T47D (cell line): ENCODE measurements around the gene SLC1A1.
"Not testable (repeated sequence)": the region's sequence is repeated elsewhere in the genome, so short reads cannot be mapped to it uniquely, and the experiment has no call there.

Experiments used
- DNase-seq, 2 experiments: peaks; one replicate each; pipeline versions ENCODE4 v3.0.0 to v3.0.0-alpha.2; 2011 to 2012; ENCODE audit warnings: low read depth in 1 of 2, low spot score in 1 of 2
- JUND ChIP-seq: IDR thresholded peaks from 2 replicates; pipeline ENCODE4 v1.6.1; 2012; ENCODE audit warnings: low read depth
- in situ Hi-C: cut with HindIII; loops from 2 replicates; pipeline ENCODE4 v1.10.0; 2016; ENCODE audit warnings: low sequenced_read_pairs, low pct_unique_long_range_greater_than_20kb

Gene SLC1A1

GRCh38 chr9:4596165-4596922 lies 106.1 kb downstream of the SLC1A1 start:
- no peak for DNase-seq
- in situ Hi-C loops = no loop called here
- TF ChIP-seq JUND = no peak

GRCh38 chr9:4600368-4600767 lies 110.1 kb downstream of the SLC1A1 start:
- no peak for DNase-seq
- no peak for TF ChIP-seq JUND
- in situ Hi-C loops = no loop called here

- in situ Hi-C loops = no loop called here
- no peak for DNase-seq
- TF ChIP-seq JUND = no peak
Measured at GRCh38 chr9:4603830-4604229, 113.6 kb downstream of the SLC1A1 start.

GRCh38 chr9:4604678-4605095 lies 114.4 kb downstream of the SLC1A1 start:
- DNase-seq = peak; percentile 73 to 84
- TF ChIP-seq JUND = no peak
- in situ Hi-C loops = no loop called here

DNA sequence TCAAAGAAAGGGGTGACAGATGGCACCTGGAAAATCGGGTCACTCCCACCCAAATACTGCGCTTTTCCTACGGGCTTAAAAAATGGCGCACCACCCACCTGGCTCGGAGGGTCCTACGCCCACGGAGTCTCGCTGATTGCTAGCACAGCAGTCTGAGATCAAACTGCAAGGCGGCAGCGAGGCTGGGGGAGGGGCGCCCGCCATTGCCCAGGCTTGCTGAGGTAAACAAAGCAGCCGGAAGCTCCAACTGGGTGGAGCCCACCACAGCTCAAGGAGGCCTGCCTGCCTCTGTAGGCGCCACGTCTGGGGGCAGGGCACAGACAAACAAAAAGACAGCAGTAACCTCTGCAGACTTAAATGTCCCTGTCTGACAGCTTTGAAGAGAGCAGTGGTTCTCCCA lies 115.8 kb downstream of the SLC1A1 start:
- in situ Hi-C loops, DNase-seq: not testable (repeated sequence)

GRCh38 chr9:4614627-4615026 lies 124.4 kb downstream of the SLC1A1 start:
- in situ Hi-C loops = no loop called here

GRCh38 chr9:4615251-4615650 lies 125.0 kb downstream of the SLC1A1 start:
- no peak for DNase-seq
- in situ Hi-C loops = no loop called here
- TF ChIP-seq JUND = no peak

More at GRCh38 chr9:4614627-4615026, 124.4 kb downstream of the SLC1A1 start:
- DNase-seq = no peak
- TF ChIP-seq JUND = no peak

DNA sequence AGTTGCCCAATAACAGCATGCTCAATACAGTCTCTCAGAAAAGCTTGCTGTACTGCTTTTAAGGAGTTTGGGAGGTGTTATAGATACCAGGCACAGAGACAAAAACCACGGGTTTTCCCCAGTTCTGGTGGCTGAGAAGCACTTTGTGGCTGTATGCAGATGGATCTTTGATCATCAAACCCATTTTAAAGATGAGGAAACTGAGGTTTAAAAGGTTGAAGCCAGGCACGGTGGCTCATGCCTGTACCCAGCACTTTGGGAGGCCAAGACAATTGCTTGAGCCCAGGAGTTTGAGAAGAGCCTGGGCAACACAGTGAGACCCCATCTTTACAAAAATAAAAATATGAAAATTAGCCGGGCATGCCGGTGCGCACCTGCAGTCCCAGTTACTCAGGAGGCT lies 125.5 kb downstream of the SLC1A1 start:
- in situ Hi-C loops = no loop called here
- no peak for TF ChIP-seq JUND
- no peak for DNase-seq

DNA sequence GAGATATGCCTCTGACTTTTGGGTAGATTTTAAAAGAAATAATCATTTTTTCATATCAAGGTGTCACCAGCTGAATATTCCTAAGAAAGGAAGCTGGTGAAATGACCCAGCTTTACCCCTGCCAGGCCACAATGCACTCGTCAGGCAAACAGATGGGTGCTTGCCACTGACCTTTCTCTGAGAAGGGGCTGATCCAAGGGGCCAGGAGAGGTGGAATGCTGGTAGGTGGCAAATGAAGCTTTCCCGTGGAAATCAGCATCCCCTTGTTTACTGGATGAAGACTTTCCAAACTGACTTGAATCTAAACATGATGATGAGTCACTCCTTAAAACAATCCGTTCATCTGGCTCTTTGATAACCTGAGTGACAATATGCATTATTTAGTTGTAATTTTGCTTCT lies 127.5 kb downstream of the SLC1A1 start:
- TF ChIP-seq JUND = no peak
- in situ Hi-C loops = no loop called here
- no peak for DNase-seq

GRCh38 chr9:4618700-4619099 lies 128.4 kb downstream of the SLC1A1 start:
- no peak for DNase-seq
- in situ Hi-C loops = no loop called here
- no peak for TF ChIP-seq JUND

DNA sequence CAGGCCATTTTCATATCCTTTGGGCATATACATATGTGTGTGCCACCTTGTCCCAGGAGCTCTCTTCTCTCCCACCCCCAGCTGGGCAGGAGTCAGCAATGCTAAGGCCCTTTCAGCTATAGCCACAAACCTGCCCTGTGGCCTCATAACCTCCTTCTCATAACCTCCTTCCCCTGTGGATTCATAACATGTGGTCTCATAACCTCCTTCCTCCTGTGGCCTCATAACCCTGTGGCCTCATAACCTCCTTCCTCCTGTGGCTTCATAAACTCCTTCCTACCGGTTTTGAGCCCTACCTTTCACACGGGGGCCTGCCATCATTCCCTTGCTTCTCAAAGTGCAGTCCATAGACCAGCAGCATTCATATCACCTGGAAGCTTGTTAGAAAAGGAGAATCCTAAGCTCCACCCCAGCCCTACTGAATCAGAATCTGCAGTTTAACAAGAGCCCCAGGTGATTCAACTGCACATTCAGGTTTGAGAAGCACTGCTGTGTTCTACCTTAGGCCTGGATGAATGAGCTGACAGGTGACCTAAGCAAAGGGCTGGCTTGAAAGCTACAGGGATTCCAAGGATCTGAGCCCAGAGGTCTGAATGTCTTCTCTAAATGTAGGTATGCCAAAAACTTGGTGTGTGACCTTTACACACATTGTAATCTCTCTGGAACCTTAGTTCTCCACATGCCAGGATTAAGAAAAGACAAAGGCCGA lies 129.9 kb downstream of the SLC1A1 start:
- TF ChIP-seq JUND = no peak
- in situ Hi-C loops = no loop called here
- peak in 1 of 2 experiments; percentile 17 for DNase-seq

DNA sequence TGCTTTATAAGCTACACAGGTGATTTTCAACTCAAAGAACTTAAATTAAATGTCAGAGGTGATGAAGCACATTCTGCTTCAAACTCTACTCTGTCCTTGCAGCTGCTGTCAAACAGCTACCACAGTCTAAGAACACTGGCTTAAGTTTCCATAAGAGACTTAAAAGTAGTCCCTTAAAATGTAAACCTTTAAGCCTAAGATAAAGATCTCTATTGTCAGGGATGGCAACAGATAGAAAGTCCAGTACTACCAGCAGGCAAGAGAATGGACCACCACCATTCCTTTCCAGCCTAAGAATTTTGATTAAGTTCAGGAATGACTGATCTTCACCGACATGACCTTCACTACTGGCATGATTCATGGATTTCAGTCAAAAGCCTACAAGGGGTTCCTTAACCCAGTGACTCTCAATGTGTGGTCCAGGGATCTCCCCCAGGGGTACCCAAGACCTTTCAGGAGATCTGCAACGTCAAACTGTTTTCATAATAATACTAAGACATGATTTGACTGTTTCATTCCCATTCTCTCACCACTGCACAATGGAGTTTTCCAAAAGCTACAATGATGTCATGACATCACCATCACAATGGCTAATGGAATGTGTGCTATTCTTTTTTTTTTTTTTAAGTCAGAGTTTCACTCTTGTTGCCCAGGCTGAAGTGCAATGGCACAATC lies 130.8 kb downstream of the SLC1A1 start:
- no peak for DNase-seq
- TF ChIP-seq JUND = no peak
- in situ Hi-C loops = no loop called here

DNA sequence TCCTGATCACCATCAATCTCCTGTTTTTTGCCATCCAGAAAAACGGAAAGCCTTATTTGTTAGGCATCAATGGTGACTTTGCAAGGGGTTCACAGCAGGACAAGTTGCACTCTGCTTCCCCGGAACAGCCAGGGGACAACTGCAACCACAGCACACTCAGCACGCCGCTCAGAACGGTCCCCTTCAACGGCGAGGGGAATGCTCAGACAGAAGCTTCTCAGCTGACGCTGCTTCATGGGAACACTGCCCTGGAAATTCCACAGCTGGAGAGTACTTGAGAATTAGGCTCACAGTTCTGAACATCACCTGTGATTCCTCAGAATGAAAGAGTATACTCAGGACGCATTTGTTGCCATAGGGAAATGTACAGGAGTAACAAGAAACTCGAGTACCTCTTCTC lies 131.7 kb downstream of the SLC1A1 start:
- no peak for TF ChIP-seq JUND
- in situ Hi-C loops = no loop called here
- no peak for DNase-seq
